NCI-H1417 treated with DMSO at 0.1 percent for 48 hours (cell line): ENCODE data around the gene FAM168A.

Source experiments
- DNase-seq: peaks from one replicate; lab custom pipeline; 2025; lab: John Stamatoyannopoulos, UW

FAM168A gene

GRCh38 chr11:73367482-73368024 is 230.4 kb downstream of the FAM168A start:
- no peak for DNase-seq

- DNase-seq, result no peak
Observed at GRCh38 chr11:73366953-73367352, 231.0 kb downstream of the FAM168A start.

- no peak for DNase-seq
Observed at GRCh38 chr11:73366265-73366610, 231.7 kb downstream of the FAM168A start.

- DNase-seq, result no peak
Observed at GRCh38 chr11:73365352-73366264, 232.3 kb downstream of the FAM168A start.

- DNase-seq, result no peak
Observed at GRCh38 chr11:73363147-73363546, 234.8 kb downstream of the FAM168A start.

GRCh38 chr11:73361953-73362776 is 235.7 kb downstream of the FAM168A start:
- DNase-seq, result no peak

GRCh38 chr11:73360743-73361369 is 237.1 kb downstream of the FAM168A start:
- DNase-seq, result no peak

GRCh38 chr11:73359930-73360742 is 237.8 kb downstream of the FAM168A start:
- DNase-seq, result no peak

- DNase-seq, result no peak
Observed at GRCh38 chr11:73359341-73359740, 238.6 kb downstream of the FAM168A start.

- no peak for DNase-seq
Observed at GRCh38 chr11:73358071-73358470, 239.8 kb downstream of the FAM168A start.

- DNase-seq, result no peak
Observed at GRCh38 chr11:73356979-73357860, 240.7 kb downstream of the FAM168A start.

GRCh38 chr11:73355109-73355508 is 242.8 kb downstream of the FAM168A start:
- DNase-seq, result no peak

- no peak for DNase-seq
Observed at GRCh38 chr11:73353422-73353821, 244.5 kb downstream of the FAM168A start.

GRCh38 chr11:73350908-73351636 is 246.8 kb downstream of the FAM168A start:
- peak; percentile 28 for DNase-seq
